GM21390 (cell line): ENCODE data around the gene LRIG2.
"Not testable (repeated sequence)": the region's sequence is repeated elsewhere in the genome, so short reads cannot be mapped to it uniquely, and the experiment has no call there.

ENCODE experiments used
- ATAC-seq: cut with Tn5 transposase; IDR thresholded peaks from one replicate; pipeline ENCODE4 v1.9.1; 2021; ENCODE audit not compliant: unreplicated experiment

LRIG2 gene

GRCh38 chr1:113072757-113073478, at the start of gene LRIG2:
TSS of gene LRIG2 (plus strand) at chr1:113073198. CDS start at chr1:113073407, 209 bp downstream.
- ATAC-seq, result peak; percentile 97

DNA sequence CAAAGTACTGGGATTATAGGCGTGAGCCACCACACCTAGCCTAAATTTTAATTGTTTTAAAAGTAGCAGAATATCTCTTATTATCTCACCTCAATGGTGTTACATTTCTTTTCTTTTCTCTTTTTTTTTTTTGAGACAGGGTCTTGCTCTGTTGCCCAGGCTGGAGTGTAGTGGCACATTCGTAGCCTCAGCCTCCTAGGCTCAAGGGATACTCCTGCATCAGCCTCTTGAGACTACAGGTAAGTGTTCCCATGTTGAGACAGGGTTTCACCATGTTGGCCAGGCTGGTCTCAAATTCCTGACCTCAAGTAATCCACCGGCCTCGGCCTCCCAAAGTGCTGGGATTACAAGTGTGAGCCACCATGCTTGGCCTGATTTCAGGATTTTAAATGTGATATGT, 49.7 kb upstream of the LRIG2 start:
- ATAC-seq, result not testable (repeated sequence)

DNA sequence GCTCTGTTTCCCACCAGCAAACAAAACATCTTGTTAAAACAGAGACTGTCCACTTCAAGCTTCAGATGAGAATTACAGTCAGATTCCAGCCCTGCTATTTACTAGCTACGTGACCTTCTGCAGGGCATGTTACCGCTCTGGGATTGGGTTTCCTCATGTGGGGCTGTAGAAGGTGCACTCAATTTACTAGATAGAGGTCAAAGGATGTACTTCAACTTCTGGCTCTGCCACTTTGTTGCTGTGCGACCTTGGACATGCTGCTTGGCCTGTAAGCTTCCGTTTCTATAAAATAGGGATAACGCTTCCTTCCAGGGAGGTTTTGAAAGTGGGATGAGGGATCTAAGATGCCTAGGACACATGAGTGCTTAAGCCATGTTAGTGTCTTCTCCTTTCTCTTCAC, 46.0 kb upstream of the LRIG2 start:
- no peak for ATAC-seq

DNA sequence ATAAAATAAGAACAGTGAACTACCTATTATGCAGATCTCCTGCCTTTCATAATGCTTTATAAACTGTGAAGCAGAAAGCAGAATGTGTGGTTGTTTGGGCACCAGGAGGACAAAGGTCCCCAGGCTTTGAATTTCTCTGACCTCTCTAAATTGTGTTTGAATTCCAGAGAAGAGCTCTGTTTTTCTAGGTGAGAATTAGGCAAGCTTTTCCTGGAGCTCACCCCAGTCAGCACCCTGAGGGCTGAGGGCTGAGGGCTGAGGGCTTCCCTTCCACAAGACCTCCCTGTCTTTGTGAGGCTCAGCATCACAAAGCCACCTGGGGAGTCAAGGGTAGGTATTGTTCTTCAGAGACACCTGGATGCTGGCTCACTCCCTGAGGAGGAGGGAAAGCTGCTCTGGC, 45.5 kb upstream of the LRIG2 start:
- no peak for ATAC-seq

- no peak for ATAC-seq
Measured at GRCh38 chr1:113029822-113030221, 43.2 kb upstream of the LRIG2 start.

DNA sequence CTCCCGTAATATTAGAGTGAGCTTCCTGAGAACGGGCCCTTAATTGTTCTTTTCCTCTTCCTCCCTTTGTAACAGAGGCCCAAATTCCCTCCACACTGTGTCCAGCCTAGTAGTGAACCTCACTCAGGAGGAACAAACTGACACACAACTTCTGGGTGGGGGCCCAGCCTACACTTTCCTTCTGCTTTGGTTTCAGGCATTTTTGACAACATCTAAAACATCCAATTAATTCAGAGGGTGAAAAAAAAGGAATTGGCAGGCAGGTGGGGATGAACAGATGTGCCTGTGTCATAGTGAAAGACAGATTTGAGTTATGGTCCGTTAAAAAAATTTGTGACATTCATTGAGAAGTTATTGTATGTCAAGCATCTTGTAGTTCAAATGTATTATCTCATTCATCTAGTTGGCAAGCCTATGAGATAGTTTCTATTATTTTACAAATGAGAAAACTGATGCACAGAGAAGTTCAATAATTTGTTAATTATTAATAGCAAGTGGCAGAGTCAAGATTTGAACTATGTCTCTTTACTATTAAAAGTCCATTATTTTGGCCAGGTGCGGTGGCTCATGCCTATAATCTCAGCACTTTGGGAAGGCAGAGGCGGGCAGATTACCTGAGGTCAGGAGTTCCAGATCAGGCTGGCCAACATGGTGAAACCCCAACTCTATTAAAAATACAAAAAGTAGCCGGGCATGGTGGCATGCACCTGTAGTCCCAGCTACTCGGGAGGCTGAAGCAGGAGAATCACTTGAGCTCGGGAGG, 41.6 kb upstream of the LRIG2 start:
- peak; percentile 71 for ATAC-seq

GRCh38 chr1:113035086-113035485, 37.9 kb upstream of the LRIG2 start:
- ATAC-seq, result no peak

- no peak for ATAC-seq
Measured at GRCh38 chr1:113036639-113037321, 36.2 kb upstream of the LRIG2 start.

- no peak for ATAC-seq
Measured at GRCh38 chr1:113040041-113040440, 33.0 kb upstream of the LRIG2 start.

GRCh38 chr1:113040718-113041412, 32.1 kb upstream of the LRIG2 start:
- ATAC-seq, result no peak

GRCh38 chr1:113041569-113042284, 31.3 kb upstream of the LRIG2 start:
- no peak for ATAC-seq

- ATAC-seq, result peak; percentile 66
Measured at GRCh38 chr1:113042285-113043143, 30.5 kb upstream of the LRIG2 start.

GRCh38 chr1:113043144-113043488, 29.9 kb upstream of the LRIG2 start:
- not testable (repeated sequence) for ATAC-seq

- ATAC-seq, result no peak
Measured at GRCh38 chr1:113046569-113046968, 26.4 kb upstream of the LRIG2 start.

DNA sequence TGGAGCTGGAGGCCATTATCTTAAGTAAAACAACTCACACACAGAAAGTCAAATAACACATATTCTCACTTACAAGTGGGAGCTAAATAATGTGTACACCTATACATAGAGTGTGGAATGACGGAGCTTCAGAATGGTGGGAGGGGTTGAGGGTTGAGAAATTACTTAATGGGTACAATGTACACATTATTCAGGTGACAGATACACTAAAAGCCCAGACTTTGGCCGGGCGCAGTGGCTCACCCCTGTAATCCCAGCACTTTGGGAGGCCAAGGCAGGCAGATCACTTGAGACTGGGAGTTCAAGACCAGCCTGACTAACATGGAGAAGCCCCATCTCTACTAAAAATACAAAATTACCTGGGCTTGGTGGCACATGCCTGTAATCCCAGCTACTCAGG, 24.9 kb upstream of the LRIG2 start:
- ATAC-seq, result no peak

DNA sequence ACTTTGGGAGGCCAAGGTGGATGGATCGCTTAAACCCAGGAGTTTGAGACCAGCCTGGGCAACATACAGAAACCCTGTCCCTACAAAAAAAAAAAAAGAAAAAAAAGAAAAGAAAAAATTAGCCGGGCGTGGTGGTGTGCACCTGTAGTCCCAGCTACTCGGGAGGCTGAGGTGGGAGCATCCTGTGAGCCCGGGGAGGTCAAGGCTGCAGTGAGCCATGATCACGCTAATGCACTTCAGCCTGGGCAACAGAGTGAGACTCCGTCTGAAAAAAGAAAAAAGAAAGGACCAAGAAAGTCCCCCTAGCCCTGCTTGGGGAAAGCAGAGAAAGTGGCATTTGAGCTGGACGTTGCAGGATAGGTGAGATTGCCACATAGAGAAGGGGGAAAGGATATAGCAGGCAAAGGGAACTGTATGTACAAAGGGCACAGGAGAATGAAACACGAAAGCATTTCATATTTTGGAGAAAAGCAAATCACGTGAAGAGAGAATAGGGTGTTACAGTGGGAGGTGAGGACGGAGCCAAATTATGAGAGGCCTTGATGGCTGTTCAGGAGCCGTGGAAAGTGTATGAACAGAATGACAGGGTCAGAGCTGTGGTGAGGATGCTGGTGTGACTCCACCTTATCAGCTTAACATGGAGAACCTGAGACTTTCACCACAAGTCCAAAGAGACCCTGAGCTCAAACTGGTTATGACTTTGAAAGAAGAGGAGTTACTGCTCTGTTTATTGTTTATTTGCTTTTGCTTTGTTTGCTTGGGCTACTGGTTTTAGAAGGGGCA, 19.5 kb upstream of the LRIG2 start:
- ATAC-seq, result no peak

- ATAC-seq, result no peak
Measured at GRCh38 chr1:113055570-113055969, 17.4 kb upstream of the LRIG2 start.

- ATAC-seq, result no peak
Measured at GRCh38 chr1:113057006-113057405, 16.0 kb upstream of the LRIG2 start.
